ENCODE data around the gene RASAL3. TPM values are rescaled to one million over a fixed set of nuclear protein-coding genes. Genes with fewer than 3 reads are reported as not detected.

RASAL3 gene
- total RNA-seq, 1 donor from 2014 or later, result 0.14 TPM

GRCh38 chr19:15402411-15403150 lies 61.8 kb downstream of the RASAL3 start:
- H4K20me1 ChIP-seq (ENCODE audit: insufficient read depth, low read length), result peaks cover 88% of the 10 kb centered on the region
- H3K4me2 ChIP-seq (ENCODE audit: low read length), result no peak overlapping the region
- H3K79me2 ChIP-seq (ENCODE audit: insufficient read depth, low read length), result peaks cover 79% of the 10 kb centered on the region
- H2AFZ ChIP-seq (ENCODE audit: low read depth, low read length), result no peak overlapping the region
- Mint-ChIP-seq H3K36me3 (ENCODE audit: low read depth, unreplicated experiment) (peaks cover 3% of the 10 kb centered on the region), H3K4me3 (ENCODE audit: unreplicated experiment) (no peak overlapping the region), H3K4me1 (ENCODE audit: low read depth, unreplicated experiment) (peaks cover 14% of the 10 kb centered on the region), H3K9me3 (ENCODE audit: unreplicated experiment) (no peaks in the 10 kb centered on the region), H3K27me3 (ENCODE audit: low read depth, unreplicated experiment) (no peaks in the 10 kb centered on the region), H3K27ac (ENCODE audit: unreplicated experiment) (no peak overlapping the region)
- H3K4me1 ChIP-seq (ENCODE audit: insufficient read depth, low read length), result no peaks in the 10 kb centered on the region
- no peak for TF ChIP-seq EZH2 (IDR thresholded peaks at IDR 0.05; ENCODE audit: insufficient read depth, low read length)
- TF ChIP-seq, protein P1, sequence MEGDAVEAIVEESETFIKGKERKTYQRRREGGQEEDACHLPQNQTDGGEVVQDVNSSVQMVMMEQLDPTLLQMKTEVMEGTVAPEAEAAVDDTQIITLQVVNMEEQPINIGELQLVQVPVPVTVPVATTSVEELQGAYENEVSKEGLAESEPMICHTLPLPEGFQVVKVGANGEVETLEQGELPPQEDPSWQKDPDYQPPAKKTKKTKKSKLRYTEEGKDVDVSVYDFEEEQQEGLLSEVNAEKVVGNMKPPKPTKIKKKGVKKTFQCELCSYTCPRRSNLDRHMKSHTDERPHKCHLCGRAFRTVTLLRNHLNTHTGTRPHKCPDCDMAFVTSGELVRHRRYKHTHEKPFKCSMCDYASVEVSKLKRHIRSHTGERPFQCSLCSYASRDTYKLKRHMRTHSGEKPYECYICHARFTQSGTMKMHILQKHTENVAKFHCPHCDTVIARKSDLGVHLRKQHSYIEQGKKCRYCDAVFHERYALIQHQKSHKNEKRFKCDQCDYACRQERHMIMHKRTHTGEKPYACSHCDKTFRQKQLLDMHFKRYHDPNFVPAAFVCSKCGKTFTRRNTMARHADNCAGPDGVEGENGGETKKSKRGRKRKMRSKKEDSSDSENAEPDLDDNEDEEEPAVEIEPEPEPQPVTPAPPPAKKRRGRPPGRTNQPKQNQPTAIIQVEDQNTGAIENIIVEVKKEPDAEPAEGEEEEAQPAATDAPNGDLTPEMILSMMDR (IDR thresholded peaks at IDR 0.05; ENCODE audit: insufficient read depth, low read depth, low read length), result no peak
- peaks cover 9% of the 10 kb centered on the region for H3K36me3 ChIP-seq (ENCODE audit: insufficient read depth, low read length)
- H3K9me3 ChIP-seq (ENCODE audit: insufficient read depth, low read depth, low read length), result no peaks in the 10 kb centered on the region
- H3K4me3 ChIP-seq (ENCODE audit: insufficient read depth, low read depth, low read length), result no peak overlapping the region
- H3K9ac ChIP-seq (ENCODE audit: low read length), result no peak overlapping the region
- H3K27ac ChIP-seq (ENCODE audit: low read depth, low read length), result no peak overlapping the region
- DNase-seq (ENCODE audit: low read depth) (no peak), FAIRE-seq (no peak)
- H3K27me3 ChIP-seq (ENCODE audit: insufficient read depth, low read length), result no peaks in the 10 kb centered on the region

Small RNAs within 50 kb of the gene (microRNA-seq; reads per million reads assigned to microRNA genes)
- gene MIR1470, result not detected

Other genes with a start within 250 kb of the RASAL3 start
- gene EPHX3, start 232.1 kb downstream of the RASAL3 start, total RNA-seq, result 0.54 and 0.87 TPM in 2 replicates
- gene BRD4, start 132.0 kb downstream of the RASAL3 start, total RNA-seq, result 116 and 128 TPM in 2 replicates
- 35.6 and 40.1 TPM in 2 replicates for gene AKAP8, start 84.8 kb downstream of the RASAL3 start, total RNA-seq
- 101 and 105 TPM in 2 replicates for gene AKAP8L, start 45.6 kb downstream of the RASAL3 start, total RNA-seq
- 43.8 and 45.3 TPM in 2 replicates for gene WIZ, start 14.6 kb downstream of the RASAL3 start, total RNA-seq
- gene PGLYRP2, start 15.0 kb upstream of the RASAL3 start, total RNA-seq, result not detected in 2 replicates
- gene CYP4F22, start 44.0 kb upstream of the RASAL3 start, total RNA-seq, result not detected in 2 replicates
- gene CYP4F8, start 150.7 kb upstream of the RASAL3 start, total RNA-seq, result not detected in 2 replicates
- not detected in 2 replicates for gene CYP4F3, start 176.4 kb upstream of the RASAL3 start, total RNA-seq
- gene CYP4F12, start 208.5 kb upstream of the RASAL3 start, total RNA-seq, result not detected in 2 replicates